Stimulated activated CD4-positive, alpha-beta T cell treated with anti-CD3 and anti-CD28 coated beads, Interleukin-2, amount 100 ng/mL, for 4 hours (primary cell): ENCODE measurements around the gene ESPL1.
"Not testable (repeated sequence)": the region's sequence is repeated elsewhere in the genome, so short reads cannot be mapped to it uniquely, and the experiment has no call there.

Experiments used
- DNase-seq: peaks from one replicate; pipeline ENCODE4 v3.0.0-alpha.2; 2020; ENCODE audit warnings: low read depth

ESPL1 gene

DNA sequence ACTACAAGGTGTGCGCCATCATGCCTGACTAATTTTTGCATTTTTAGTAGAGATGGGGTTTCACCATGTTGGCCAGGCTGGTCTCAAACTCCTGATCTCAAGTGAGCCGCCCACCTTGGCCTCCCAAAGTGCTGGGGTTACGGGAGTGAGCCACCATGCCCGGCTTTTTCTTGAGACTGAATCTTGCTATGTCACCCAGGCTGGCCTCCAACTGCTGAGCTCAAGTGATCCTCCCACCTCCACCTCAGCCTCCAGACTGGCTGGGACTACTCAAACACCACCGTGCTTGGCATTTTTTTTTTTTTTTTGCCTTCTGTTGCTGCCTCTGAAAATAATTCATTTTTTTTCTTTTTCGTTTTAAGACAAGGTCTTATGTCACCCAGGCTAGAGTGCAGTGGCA is 8.2 kb upstream of the ESPL1 start:
- DNase-seq, result no peak

DNA sequence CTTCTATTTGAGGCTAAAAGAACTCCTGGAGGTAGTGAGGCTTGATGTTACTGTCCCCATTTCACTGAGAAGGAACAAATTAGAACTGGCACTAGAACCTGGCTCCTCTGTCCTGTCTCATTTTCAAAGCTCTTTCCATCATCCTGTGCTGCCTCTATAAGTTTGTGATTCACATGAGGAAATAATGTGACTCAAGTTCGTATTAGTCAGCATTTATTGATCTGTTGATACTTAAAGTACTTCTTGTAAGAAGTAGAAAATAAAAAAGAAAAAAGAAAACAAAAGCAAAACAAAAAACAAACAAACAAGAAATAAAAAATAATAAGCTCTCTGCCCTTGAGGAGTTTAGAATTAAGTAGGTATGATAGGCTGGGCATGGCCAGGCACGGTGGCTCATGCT is 2.3 kb upstream of the ESPL1 start:
- DNase-seq, result no peak

- peak; percentile 18 for DNase-seq
Measured at GRCh38 chr12:53267306-53267998, 647 bp upstream of the ESPL1 start.

- no peak for DNase-seq
Measured at GRCh38 chr12:53268630-53269562, 797 bp downstream of the ESPL1 start.

DNA sequence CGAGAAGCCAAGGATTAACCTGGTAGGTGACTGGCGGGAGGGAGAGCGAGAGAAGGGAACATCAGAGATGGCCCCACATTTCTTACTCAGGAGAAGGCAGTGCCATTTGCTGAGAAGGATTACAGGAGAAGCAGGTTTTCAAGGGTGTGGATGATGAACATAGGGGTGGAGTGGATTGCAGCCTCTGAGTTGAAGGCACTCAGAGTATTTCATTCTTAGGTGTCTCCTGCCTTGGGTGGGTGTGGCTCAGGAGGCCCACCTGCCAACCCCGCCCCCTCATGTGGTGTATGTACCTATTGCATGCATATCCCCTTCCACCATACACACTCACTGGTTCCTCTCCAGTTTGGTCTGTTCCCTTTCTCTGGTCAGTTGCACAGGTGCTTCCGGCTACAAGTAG is 6.3 kb downstream of the ESPL1 start:
- DNase-seq, result no peak

- no peak for DNase-seq
Measured at GRCh38 chr12:53276511-53276910, 8.4 kb downstream of the ESPL1 start.

- no peak for DNase-seq
Measured at GRCh38 chr12:53277981-53278380, 9.9 kb downstream of the ESPL1 start.

DNA sequence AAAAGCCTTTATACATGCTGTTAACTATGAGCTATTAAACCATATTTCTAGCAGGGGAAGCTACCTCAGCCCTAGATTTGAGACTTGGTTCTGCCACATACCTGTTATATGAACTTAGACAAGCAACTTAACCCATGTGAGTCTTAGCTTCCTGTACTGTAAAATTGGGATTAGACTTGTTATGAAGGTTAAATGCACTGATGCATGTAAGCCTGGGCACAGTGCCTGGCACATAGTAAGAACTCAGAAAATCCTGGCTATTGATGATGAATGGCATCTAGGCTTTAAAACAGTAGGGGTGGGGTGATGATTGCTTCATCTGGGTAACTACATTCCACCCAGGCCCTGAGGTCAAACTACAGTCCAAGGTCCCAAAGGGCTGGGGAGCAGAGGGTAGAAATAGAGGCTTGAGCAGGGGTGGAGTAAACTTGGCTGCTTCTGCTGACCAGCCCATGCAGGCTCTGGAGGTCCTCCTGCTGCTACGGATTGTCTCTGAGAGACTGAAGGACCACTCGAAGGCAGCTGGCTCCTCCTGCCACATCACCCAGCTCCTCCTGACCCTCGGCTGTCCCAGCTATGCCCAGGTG is 11.3 kb downstream of the ESPL1 start:
- no peak for DNase-seq

- no peak for DNase-seq
Measured at GRCh38 chr12:53279888-53280498, 11.9 kb downstream of the ESPL1 start.

DNA sequence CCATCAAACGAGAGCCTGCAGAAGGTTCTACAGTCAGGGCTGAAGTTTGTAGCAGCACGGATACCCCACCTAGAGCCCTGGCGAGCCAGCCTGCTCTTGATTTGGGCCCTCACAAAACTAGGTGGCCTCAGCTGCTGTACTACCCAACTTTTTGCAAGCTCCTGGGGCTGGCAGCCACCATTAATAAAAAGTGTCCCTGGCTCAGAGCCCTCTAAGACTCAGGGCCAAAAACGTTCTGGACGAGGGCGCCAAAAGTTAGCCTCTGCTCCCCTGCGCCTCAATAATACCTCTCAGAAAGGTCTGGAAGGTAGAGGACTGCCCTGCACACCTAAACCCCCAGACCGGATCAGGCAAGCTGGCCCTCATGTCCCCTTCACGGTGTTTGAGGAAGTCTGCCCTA is 18.3 kb downstream of the ESPL1 start:
- no peak for DNase-seq

DNA sequence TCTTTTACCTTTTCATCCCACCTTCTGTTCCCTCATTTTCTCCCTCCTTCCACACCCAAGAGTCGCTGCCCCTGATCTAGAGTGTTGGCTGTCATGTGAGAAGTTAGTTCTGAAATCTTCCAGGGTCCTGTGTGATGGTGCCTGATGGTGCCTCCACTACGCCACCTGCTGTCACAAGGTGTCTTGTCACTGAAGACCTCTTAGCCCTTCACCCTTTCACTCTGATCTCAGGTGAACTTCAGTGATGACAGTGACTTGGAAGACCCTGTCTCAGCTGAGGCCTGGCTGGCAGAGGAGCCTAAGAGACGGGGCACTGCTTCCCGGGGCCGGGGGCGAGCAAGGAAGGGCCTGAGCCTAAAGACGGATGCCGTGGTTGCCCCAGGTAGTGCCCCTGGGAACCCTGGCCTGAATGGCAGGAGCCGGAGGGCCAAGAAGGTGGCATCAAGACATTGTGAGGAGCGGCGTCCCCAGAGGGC is 19.7 kb downstream of the ESPL1 start:
- peak; percentile 64 for DNase-seq

- no peak for DNase-seq
Measured at GRCh38 chr12:53288322-53288721, 20.2 kb downstream of the ESPL1 start.

- no peak for DNase-seq
Measured at GRCh38 chr12:53289891-53290290, 21.8 kb downstream of the ESPL1 start.

- DNase-seq, result no peak
Measured at GRCh38 chr12:53290661-53291060, 22.6 kb downstream of the ESPL1 start.

- DNase-seq, result no peak
Measured at GRCh38 chr12:53292426-53292825, 24.3 kb downstream of the ESPL1 start.

- peak; percentile 83 for DNase-seq
Measured at GRCh38 chr12:53295070-53295890, 27.2 kb downstream of the ESPL1 start, which contains the start of gene PFDN5. Gene PFDN5 (plus strand): TSS chr12:53295542. CDS start chr12:53295568, 26 bp downstream.

DNA sequence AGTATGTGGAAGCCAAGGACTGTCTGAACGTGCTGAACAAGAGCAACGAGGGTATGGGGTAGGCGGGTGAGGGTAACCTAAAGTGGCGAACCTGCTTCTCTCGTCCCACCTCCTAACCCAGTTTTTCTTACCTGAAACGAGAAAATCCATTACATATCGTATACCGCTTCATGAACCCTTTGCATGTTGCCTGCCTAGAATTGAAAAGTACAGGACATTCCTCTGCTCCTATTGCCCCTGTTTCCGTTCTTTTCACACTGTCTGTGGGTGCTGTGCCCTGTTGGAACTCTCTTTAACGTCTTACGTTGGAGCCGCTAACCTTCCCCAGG is 27.8 kb downstream of the ESPL1 start:
- no peak for DNase-seq

- DNase-seq, result not testable (repeated sequence)
Measured at GRCh38 chr12:53297106-53297505, 29.0 kb downstream of the ESPL1 start.

GRCh38 chr12:53298164-53298563 is 30.1 kb downstream of the ESPL1 start:
- no peak for DNase-seq

DNA sequence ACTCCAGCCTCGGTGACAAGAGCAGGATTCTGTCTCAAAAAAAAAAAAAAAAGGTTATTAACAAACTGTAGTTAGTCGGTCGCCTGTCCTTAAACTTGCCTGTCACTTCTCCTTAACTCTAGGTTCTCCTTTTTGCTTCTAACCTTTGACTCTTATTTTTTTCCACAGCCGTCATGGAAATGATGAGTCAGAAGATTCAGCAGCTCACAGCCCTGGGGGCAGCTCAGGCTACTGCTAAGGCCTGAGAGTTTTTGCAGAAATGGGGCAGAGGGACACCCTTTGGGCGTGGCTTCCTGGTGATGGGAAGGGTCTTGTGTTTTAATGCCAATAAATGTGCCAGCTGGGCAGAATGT is 31.0 kb downstream of the ESPL1 start:
- DNase-seq, result peak; percentile 34

GRCh38 chr12:53299454-53300180 is 31.5 kb downstream of the ESPL1 start, which contains the start of gene MYG1:
Gene MYG1 (plus strand): TSS chr12:53299695. CDS start chr12:53299738, 43 bp downstream.
- DNase-seq, result peak; percentile 78
